ENCODE measurements around the gene EBPL.
"Not testable (repeated sequence)": the region's sequence is repeated elsewhere in the genome, so short reads cannot be mapped to it uniquely, and the experiment has no call there.

Gene EBPL

GRCh38 chr13:49690995-49691784 is at the start of gene EBPL:
Gene EBPL, minus strand, starts transcription at chr13:49691486. Its CDS starts 62 bp downstream, at chr13:49691424.
- peak; percentile 67 for DNase-seq

- DNase-seq, result no peak
These were observed 49.6 kb upstream of the EBPL start for GRCh38 chr13:49740870-49741269.

- no peak for DNase-seq
These were observed 48.4 kb upstream of the EBPL start for GRCh38 chr13:49739498-49740187.

- DNase-seq, result no peak
These were observed 42.1 kb upstream of the EBPL start for GRCh38 chr13:49733181-49733951.

GRCh38 chr13:49731766-49732165 is 40.5 kb upstream of the EBPL start:
- no peak for DNase-seq

DNA sequence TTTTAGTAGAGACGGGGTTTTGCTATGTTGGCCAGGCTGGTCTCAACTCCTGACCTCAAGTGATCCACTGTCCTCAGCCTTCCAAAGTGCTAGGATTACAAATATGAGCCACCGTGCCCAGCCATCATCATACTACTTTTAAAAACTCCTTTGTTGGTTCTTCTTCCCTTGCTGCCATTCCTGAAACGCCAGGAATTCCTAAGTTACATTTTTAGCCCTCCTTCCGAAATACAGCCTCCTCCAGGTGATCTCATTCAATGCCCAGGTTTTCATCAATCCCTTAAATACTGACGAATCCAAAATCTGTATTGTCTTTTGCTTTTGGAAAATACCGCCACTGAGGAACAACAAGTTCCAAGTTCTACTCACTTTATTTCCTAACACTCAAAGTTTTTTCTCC is 25.3 kb upstream of the EBPL start:
- no peak for DNase-seq

GRCh38 chr13:49714757-49715156 is 23.5 kb upstream of the EBPL start:
- no peak for DNase-seq

DNA sequence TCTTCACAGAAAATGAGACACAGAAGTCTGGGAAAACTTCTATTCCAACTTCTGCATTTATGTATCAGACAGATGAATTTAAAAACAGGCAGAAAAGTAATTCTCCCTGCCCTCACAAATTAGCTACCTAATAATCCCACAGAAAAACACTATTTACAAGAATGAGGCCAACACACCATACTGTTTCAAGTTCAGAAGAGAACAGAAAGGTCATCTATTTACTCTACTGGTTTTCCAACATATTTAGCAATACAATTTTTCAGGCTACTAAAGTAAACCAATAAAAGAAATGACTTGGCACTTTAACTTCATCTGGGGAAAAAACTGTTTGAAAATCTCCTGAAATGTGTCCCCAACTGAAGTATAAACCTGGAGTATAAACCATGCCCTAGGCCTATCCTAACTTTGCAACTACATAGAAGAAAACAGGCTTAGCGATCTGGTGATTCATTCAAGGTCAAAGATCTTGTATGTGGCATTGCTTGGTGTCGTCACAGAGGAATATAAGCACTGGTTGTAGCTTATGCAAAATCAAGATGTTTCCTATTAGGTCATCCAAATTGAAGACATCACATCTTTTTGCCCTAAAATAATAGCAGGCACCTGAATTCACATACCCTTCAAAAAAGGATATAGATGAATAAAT is 20.1 kb upstream of the EBPL start:
- DNase-seq, result no peak

GRCh38 chr13:49704264-49704663 is 13.0 kb upstream of the EBPL start:
- DNase-seq, result not testable (repeated sequence)

GRCh38 chr13:49701491-49701890 is 10.2 kb upstream of the EBPL start:
- DNase-seq, result no peak

DNA sequence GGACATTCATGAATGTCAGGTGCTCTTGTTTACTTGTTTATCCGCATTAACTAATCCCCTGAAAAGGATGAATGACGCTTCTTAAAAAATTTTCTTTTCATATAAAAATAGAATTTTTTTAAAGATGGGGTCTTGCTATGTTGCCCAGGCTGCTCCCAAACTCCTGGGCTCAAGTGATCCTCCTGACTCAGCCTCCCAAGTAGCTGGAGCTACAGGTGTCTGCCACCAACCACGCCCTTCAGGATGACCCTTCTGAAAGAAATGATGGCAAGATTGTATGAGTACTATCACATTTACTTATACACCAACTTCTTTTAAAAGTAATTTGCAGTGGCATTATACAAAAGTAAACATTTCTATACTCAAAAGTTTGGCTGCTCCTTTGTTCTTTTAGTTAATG is 6.2 kb upstream of the EBPL start:
- no peak for DNase-seq

DNA sequence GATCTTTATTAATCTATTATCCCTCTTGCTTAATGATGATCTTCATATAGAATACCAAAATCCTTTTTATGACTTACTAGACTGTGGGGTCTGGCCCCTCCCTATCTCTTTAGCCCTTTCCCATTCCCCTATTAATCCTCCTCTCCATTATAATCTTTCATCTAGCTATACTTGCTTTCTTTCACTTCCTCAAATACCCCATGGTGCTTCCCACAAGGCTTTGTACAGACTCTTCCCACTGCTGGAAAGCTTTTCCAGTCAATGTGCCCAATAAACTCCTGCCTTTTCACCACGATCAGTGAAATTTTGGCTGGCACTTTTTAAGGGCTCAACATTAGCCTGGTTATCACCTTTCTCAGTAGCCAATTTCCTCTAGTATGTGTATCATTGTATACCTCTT is 3.2 kb upstream of the EBPL start:
- DNase-seq, result no peak

- DNase-seq, result no peak
These were observed 2.6 kb upstream of the EBPL start for GRCh38 chr13:49693877-49694276.

DNA sequence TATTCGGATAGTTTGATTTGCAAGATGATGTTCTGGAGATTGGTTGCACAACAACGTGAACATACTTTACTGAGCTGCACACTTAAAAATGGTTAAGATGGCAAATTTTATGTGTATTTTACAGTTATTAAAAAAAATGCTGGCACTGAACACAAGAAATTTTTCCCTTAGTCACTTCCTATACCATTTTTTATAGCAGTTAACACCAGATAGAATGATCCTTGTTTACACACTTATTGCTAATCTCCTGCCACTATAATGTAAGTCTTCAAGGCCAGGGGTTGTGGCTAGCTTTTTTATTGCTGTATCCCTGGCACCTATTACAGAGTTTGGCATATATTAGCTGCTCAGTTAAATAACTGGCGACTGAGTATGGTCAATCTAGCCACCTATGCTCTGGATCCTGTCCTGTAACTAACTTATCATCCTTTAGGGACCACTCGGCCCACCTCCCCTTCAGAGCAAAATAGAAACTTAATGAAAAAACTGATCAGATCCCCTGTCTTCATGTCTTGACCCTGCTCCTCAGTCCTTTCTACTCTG is 2.0 kb upstream of the EBPL start:
- no peak for DNase-seq

- DNase-seq, result no peak
These were observed 922 bp downstream of the EBPL start for GRCh38 chr13:49690133-49690994.

GRCh38 chr13:49683489-49683888 is 7.8 kb downstream of the EBPL start:
- no peak for DNase-seq

- no peak for DNase-seq
These were observed 9.3 kb downstream of the EBPL start for GRCh38 chr13:49681842-49682435.

- no peak for DNase-seq
These were observed 12.0 kb downstream of the EBPL start for GRCh38 chr13:49679246-49679645.

- no peak for DNase-seq
These were observed 12.9 kb downstream of the EBPL start for GRCh38 chr13:49678191-49678914.

DNA sequence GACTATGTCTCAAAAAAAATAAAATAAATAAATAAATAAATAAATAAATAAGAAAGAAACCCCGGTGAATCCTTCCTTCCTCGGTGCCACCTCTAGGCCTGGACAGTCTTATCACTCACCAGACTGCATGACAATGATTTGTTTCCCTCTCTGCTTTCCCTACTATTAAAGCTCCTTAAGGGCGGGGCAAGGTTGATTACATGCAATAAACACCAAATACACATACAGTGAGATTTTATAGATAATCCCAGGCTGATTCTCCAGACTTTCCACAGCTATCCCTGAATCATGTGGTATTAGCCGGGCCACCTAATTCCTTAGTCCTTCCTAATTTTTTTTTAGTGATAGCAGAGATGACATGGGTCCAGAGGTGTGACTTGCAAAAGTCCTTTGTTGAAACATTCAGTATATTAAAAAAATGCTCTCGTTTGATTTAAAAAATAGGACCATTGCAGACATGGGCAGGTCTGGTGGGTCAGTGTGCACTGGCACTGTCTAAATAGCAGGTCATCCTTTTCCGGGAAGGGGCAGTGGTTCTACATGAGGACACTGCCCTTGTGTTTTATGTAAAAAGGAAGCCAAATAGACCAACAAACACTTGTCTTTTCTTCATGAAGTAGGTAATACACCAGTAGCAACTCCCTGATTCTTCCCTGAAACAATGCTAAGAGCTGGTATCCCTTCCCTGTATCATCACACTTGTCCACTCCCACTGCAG is 14.5 kb downstream of the EBPL start:
- DNase-seq, result no peak

All from NCI-H187 treated with DMSO at 0.1 percent for 48 hours (cell line).